ENCODE data around the gene NOP14.

DNA sequence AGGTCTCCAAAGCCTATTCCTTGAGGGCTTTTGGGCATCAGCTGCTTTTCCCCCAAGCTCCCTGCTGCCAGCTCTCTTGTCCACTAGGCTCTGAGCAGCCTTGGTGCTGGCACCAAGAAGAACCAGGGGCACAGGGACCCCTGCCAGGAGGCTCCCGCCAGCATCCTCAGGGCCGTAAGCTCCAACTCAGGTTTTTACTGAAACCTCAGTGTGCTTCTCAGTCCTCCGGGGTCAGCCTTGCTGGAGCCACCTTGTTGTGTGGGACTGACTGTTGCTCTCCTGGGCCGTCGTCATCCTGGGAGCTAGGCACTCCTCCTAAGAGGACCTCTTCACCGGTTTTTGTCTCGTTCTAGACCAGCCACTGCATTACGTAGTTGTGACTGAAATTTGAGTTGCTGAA lies 38.9 kb downstream of the NOP14 start:
- TF ChIP-seq CTCF (IDR thresholded peaks at IDR 0.05): no peak
- TF ChIP-seq POLR2A (IDR thresholded peaks at IDR 0.05; ENCODE audit: low read depth): no peak
- TF ChIP-seq POLR2AphosphoS5 (IDR thresholded peaks at IDR 0.05): no peak
- TF ChIP-seq EP300 (IDR thresholded peaks at IDR 0.05): no peak
